K562 (cell line): ENCODE data around the gene RAPSN. TPM values are rescaled to one million over a fixed set of nuclear protein-coding genes. Genes with fewer than 3 reads are reported as not detected.

Source experiments
- ATAC-seq: fragments of 200-7000 bp; cut with Tn5 transposase; 3 replicates; pipeline ENCODE4 v1.9.1; 2020; ENCODE audit warnings: moderate library complexity
- BruUV-seq: library from RNA; stranded (reverse); fragments of 400-500 nt; replicated peaks from 2 replicates; lab custom pipeline; 2021; lab: Mats Ljungman, UMichigan
- CTCF ChIA-PET: fragments of 300-600 bp; formaldehyde crosslinking; extraction: SDS; loops from one replicate; lab custom pipeline; 2021; ENCODE audit warnings: low intra/inter-chr PET ratio; lab: Yijun Ruan, JAX
- POLR2A ChIA-PET: fragments of 300-600, 350-650 bp; sonication (Branson Sonifier 250); formaldehyde crosslinking; extraction: SDS; loops from one replicate; lab custom pipeline; 2021; ENCODE audit warnings: antibody characterized with exemption, inconsistent platforms; lab: Yijun Ruan, JAX
- DNase-seq, 4 experiments: peaks; one replicate each; pipeline versions ENCODE4 v3.0.0 to v3.0.0-alpha.2; 2011 to 2018; ENCODE audit warnings: low spot score in 3 of 4, mixed read lengths in 3 of 4; ENCODE audit errors: extremely low read depth in 1 of 4
- FAIRE-seq: peaks from 2 replicates; lab custom pipeline; 2011; peaks lifted over from hg19 to GRCh38; lab: Jason Lieb, UNC
- H2AFZ ChIP-seq: 2 replicates; pipeline ENCODE4 v1.6.0; 2011; ENCODE audit warnings: low read depth, low read length, control low read depth, inconsistent platforms
- H3K27ac ChIP-seq: fragments of 200-600 bp; 3 replicates; pipeline ENCODE4 v1.8.0; 2011; ENCODE audit warnings: low read depth, mild to moderate bottlenecking, control low read depth, inconsistent platforms, low read length, moderate library complexity, mixed read lengths; ENCODE audit errors: extremely low read depth
- H3K27me3 ChIP-seq, 2 experiments: fragments of 300-600 bp in 1 of 2; 2 replicates in 1 of 2; 3 replicates in 1 of 2; pipeline versions ENCODE4 v1.6.0 to v1.8.0; 2011; ENCODE audit warnings: inconsistent platforms in 2 of 2, low read length in 2 of 2, mild to moderate bottlenecking in 1 of 2, mixed read lengths in 1 of 2, moderate library complexity in 1 of 2; ENCODE audit not compliant: control insufficient read depth in 2 of 2, insufficient read depth in 2 of 2
- H3K36me3 ChIP-seq: fragments of 300-600 bp; 3 replicates; pipeline ENCODE4 v1.8.0; 2011; ENCODE audit warnings: mild to moderate bottlenecking, low read length, inconsistent platforms; ENCODE audit not compliant: control insufficient read depth, insufficient read depth
- H3K4me1 ChIP-seq, 2 experiments: fragments of 200-600 bp in 1 of 2; replicated peaks in 1 of 2; 2 replicates in 1 of 2; 3 replicates in 1 of 2; pipeline versions ENCODE4 v1.5.1 to v1.8.0; 2011; ENCODE audit warnings: inconsistent platforms in 2 of 2, low read length in 2 of 2, mild to moderate bottlenecking in 1 of 2, mixed read lengths in 1 of 2, moderate library complexity in 1 of 2; ENCODE audit not compliant: control insufficient read depth in 2 of 2, insufficient read depth in 2 of 2
- H3K4me2 ChIP-seq: 2 replicates; pipeline ENCODE4 v1.6.1; 2011; ENCODE audit warnings: low read length, control low read depth, inconsistent platforms, mixed read lengths; ENCODE audit not compliant: insufficient read depth
- H3K4me3 ChIP-seq: fragments of 200-600 bp; sonication (generic), shearing (Covaris generic); 2 replicates; pipeline ENCODE4 v1.5.1; 2016; ENCODE audit warnings: control low read depth, inconsistent platforms
- H3K79me2 ChIP-seq: fragments of 200-600 bp; 3 replicates; pipeline ENCODE4 v1.8.0; 2011; ENCODE audit warnings: low read length, inconsistent platforms; ENCODE audit not compliant: control insufficient read depth, insufficient read depth
- H3K9ac ChIP-seq, 2 experiments: 2 replicates each; pipeline versions ENCODE4 v1.6.0 to v1.6.1; 2011; ENCODE audit warnings: low read depth in 2 of 2, low read length in 2 of 2, control low read depth in 1 of 2, inconsistent platforms in 1 of 2, mild to moderate bottlenecking in 1 of 2, mixed read lengths in 1 of 2; ENCODE audit not compliant: insufficient read depth in 1 of 2
- H3K9me1 ChIP-seq: one replicate; pipeline ENCODE4 v1.6.0; 2011; ENCODE audit warnings: inconsistent platforms, mild to moderate bottlenecking, low read length, moderate library complexity; ENCODE audit not compliant: control insufficient read depth, insufficient read depth
- H3K9me3 ChIP-seq: replicated peaks from 2 replicates; pipeline ENCODE4 v1.5.1; 2011; ENCODE audit warnings: low read depth, low read length, inconsistent platforms; ENCODE audit not compliant: control insufficient read depth, insufficient read depth
- H4K20me1 ChIP-seq: replicated peaks from 2 replicates; pipeline ENCODE4 v1.6.1; 2011; ENCODE audit warnings: low read length, inconsistent platforms, mixed read lengths; ENCODE audit not compliant: control insufficient read depth, insufficient read depth
- BMI1 ChIP-seq: fragments of 150-350 bp; IDR thresholded peaks from 2 replicates; pipeline ENCODE4 v1.6.1; 2014; ENCODE audit warnings: low read length
- CGGBP1 ChIP-seq: fragments of 250-450 bp; sonication (Bioruptor Pico); IDR thresholded peaks from 2 replicates; pipeline ENCODE4 v1.9.0; 2021; ENCODE audit warnings: mild to moderate bottlenecking
- EHMT2 ChIP-seq: fragments of 450-650 bp; IDR thresholded peaks from 2 replicates; pipeline ENCODE4 v1.6.1; 2018; ENCODE audit warnings: antibody characterized with exemption
- ETV6 ChIP-seq, 3 experiments: fragments of 150-350 bp in 1 of 3; sonication (generic) in 1 of 3; formaldehyde crosslinking in 1 of 3; IDR thresholded peaks; 2 replicates each; pipeline versions ENCODE4 v1.6.1 to v1.8.0; 2014 to 2022; ENCODE audit warnings: borderline replicate concordance in 2 of 3, low read depth in 2 of 3, antibody characterized with exemption in 1 of 3, low read length in 1 of 3, mild to moderate bottlenecking in 1 of 3, missing genetic modification reagents in 1 of 3
- HDAC8 ChIP-seq: fragments of 450-650 bp; IDR thresholded peaks from 2 replicates; pipeline ENCODE4 v1.6.1; 2016; ENCODE audit warnings: mild to moderate bottlenecking, missing genetic modification characterization, moderate library complexity, missing compliant biosample characterization
- HOMEZ ChIP-seq: fragments of 250-450 bp; sonication (Bioruptor Pico); IDR thresholded peaks from 2 replicates; pipeline ENCODE4 v1.4.0; 2020; ENCODE audit warnings: mild to moderate bottlenecking, moderate library complexity
- ILK ChIP-seq: fragments of 450-650 bp; IDR thresholded peaks from 2 replicates; pipeline ENCODE4 v1.6.1; 2016; ENCODE audit warnings: missing genetic modification characterization, low read depth, mild to moderate bottlenecking, missing compliant biosample characterization, moderate library complexity, borderline replicate concordance
- LEF1 ChIP-seq: fragments of 450-650 bp; IDR thresholded peaks from 2 replicates; pipeline ENCODE4 v1.6.1; 2016; ENCODE audit warnings: mild to moderate bottlenecking
- MAFK ChIP-seq: IDR thresholded peaks from 2 replicates; pipeline ENCODE4 v1.6.1; 2011; ENCODE audit warnings: low read length, improper control_type of control experiment
- MIER1 ChIP-seq: fragments of 450-650 bp; IDR thresholded peaks from 2 replicates; pipeline ENCODE4 v1.6.1; 2016; ENCODE audit warnings: antibody characterized with exemption, mild to moderate bottlenecking, low read depth
- SRSF7 ChIP-seq: fragments of 200-400 bp; formaldehyde crosslinking; optimal IDR thresholded peaks from 2 replicates; pipeline ENCODE3; 2017; ENCODE audit warnings: mild to moderate bottlenecking, low read depth, low read length
- U2AF2 ChIP-seq: fragments of 200-400 bp; formaldehyde crosslinking; optimal IDR thresholded peaks from 2 replicates; pipeline ENCODE3; 2017; ENCODE audit warnings: low read depth, mild to moderate bottlenecking, low read length
- ZBED1 ChIP-seq: IDR thresholded peaks from 2 replicates; pipeline ENCODE4 v1.6.1; 2014
- ZC3H4 ChIP-seq: sonication (generic); formaldehyde crosslinking; IDR thresholded peaks from 2 replicates; pipeline ENCODE4 v1.9.0; 2021; ENCODE audit warnings: missing genetic modification reagents, borderline replicate concordance
- ZNF12 ChIP-seq: sonication (generic); formaldehyde crosslinking; IDR thresholded peaks from 2 replicates; pipeline ENCODE4 v1.4.0; 2020; ENCODE audit warnings: mild to moderate bottlenecking, missing genetic modification reagents
- ZNF133 ChIP-seq: fragments of 250-450 bp; sonication (Bioruptor Pico); IDR thresholded peaks from 2 replicates; pipeline ENCODE4 v1.4.0; 2020; ENCODE audit warnings: mild to moderate bottlenecking
- ZNF175 ChIP-seq: fragments of 200-800 bp; sonication (Bioruptor generic); IDR thresholded peaks from 2 replicates; pipeline ENCODE4 v1.6.1; 2016; ENCODE audit warnings: low read depth, mild to moderate bottlenecking, missing genetic modification characterization, missing compliant biosample characterization
- ZNF24 ChIP-seq: fragments of 450-650 bp; IDR thresholded peaks from 2 replicates; pipeline ENCODE4 v1.6.1; 2016
- ZNF277 ChIP-seq: fragments of 250-450 bp; sonication (Bioruptor Pico); IDR thresholded peaks from 2 replicates; pipeline ENCODE4 v1.8.0; 2022; ENCODE audit warnings: inconsistent platforms, mild to moderate bottlenecking, moderate library complexity, borderline replicate concordance
- WGBS: fragments of 100-300 bp; shearing (Covaris generic); methylation state at CpG from one replicate; pipeline ENCODE4 v1.1.6; 2016; ENCODE audit warnings: low coverage, mixed read lengths; ENCODE audit not compliant: insufficient coverage; ENCODE audit errors: missing lambda C conversion rate; 5-methylcytosine and 5-hydroxymethylcytosine counted together
- in situ Hi-C: fragments of 300-500 bp; cut with MboI; formaldehyde crosslinking; loops from 4 replicates; pipeline ENCODE4 v1.15.0; 2018; ENCODE audit warnings: inconsistent platforms, mixed read lengths
- intact Hi-C: fragments of 100-400 bp; cut with micrococcal nuclease; formaldehyde crosslinking; loops from 2 replicates; pipeline ENCODE4 v1.14.2; 2022
- polyA plus RNA-seq, 8 experiments: library from polyadenylated mRNA; depleted of rRNA in 4 of 8; stranded (reverse) in 5 of 8; unstranded in 3 of 8; fragments of >200 nt; fragmentation: Nextera tagmentation in 2 of 8; fragmentation: Illumina TruSeq in 1 of 8; extraction: Ambion mirVana in 2 of 8; extraction: Trizol in 1 of 8; gene quantifications; 2 replicates each; pipeline versions ENCODE4 v1.2.1 to v1.2.3, GENCODE V29; 2011 to 2014; ENCODE audit warnings: inconsistent platforms in 1 of 8, missing spikeins in 1 of 8
- total RNA-seq, 7 experiments: library from RNA; depleted of rRNA in 6 of 7; stranded (reverse); fragments of >200 nt in 6 of 7; fragmentation: Illumina TruSeq in 2 of 7; extraction: Trizol in 2 of 7; gene quantifications; 2 replicates each; pipeline versions ENCODE4 v1.2.1 to v1.2.3, GENCODE V29; 2011 to 2021; ENCODE audit warnings: low replicate concordance in 1 of 7

The RAPSN gene
- total and polyA plus RNA-seq, 9 of the 15 experiments (the other 6 are each of a cell fraction or from before 2014, with no cell fraction given), result 0.06 to 0.11 TPM; not detected in 7

GRCh38 chr11:47498149-47498548, 49.2 kb upstream of the RAPSN start:
- Histone ChIP-seq H3K4me3 (no peak overlapping the region), H2AFZ (no peak overlapping the region), H3K9me3 (no peaks in the 10 kb centered on the region), H3K27ac (no peak overlapping the region), H3K36me3 (peaks cover 78% of the 10 kb centered on the region), H3K4me1 (peaks cover 4 to 10% of the 10 kb centered on the region in 2 experiments; a peak in 3 of 5 replicates), H3K27me3 (no peaks in the 10 kb centered on the region), H3K9me1 (peaks cover 4% of the 10 kb centered on the region), H4K20me1 (peaks cover 14% of the 10 kb centered on the region), H3K9ac (no peak overlapping the region), H3K79me2 (peaks cover 97% of the 10 kb centered on the region), H3K4me2 (no peak overlapping the region)
- FAIRE-seq, result no peak
- no peak for DNase-seq
- TF ChIP-seq ZNF12 (CRISPR knock-in tag) (no peak), SRSF7 (no peak), LEF1 (no peak), EHMT2 (no peak), ILK (tag) (no peak), HOMEZ (no peak), U2AF2 (no peak), BMI1 (no peak), ZBED1 (no peak), ZC3H4 (no peak), ZNF24 (no peak), ZNF133 (CRISPR knock-in tag) (no peak), ETV6 (IDR thresholded peaks at IDR 0.05; ENCODE audit: borderline replicate concordance in 1 of 2, low read depth in 2 of 2, low read length in 1 of 2) (no peak), ETV6 (CRISPR knock-in tag; IDR thresholded peaks at IDR 0.05; ENCODE audit: borderline replicate concordance) (no peak), ZNF277 (no peak), MIER1 (no peak), MAFK (no peak), ZNF175 (CRISPR knock-in tag) (no peak), HDAC8 (no peak), CGGBP1 (CRISPR knock-in tag) (no peak)
- intact Hi-C loops (no loop called here), in situ Hi-C loops (no loop called here)
- ChIA-PET CTCF (no interaction called here), POLR2A (interaction anchor here (0.7 to 4.1 kb wide), 5 partner anchors 8 to 139 kb away, joined by 3 to 14 read pairs (median 7); no protein-coding TSS in a partner anchor)
- no TSS peak for BruUV-seq
- WGBS, result 100% methylated on average over 1 of the region's 3 CpGs
- ATAC-seq, result no peak
